RCC 7860 (cell line): ENCODE results near the gene DYRK1B.
"Not testable (repeated sequence)": the region's sequence is repeated elsewhere in the genome, so short reads cannot be mapped to it uniquely, and the experiment has no call there.

Source experiments
- DNase-seq: peaks from one replicate; pipeline ENCODE4 v3.0.0-alpha.2; 2015; ENCODE audit warnings: low spot score
- FAIRE-seq: peaks from 2 replicates; lab custom pipeline; 2012; peaks lifted over from hg19 to GRCh38; lab: Jason Lieb, UNC

DYRK1B gene

GRCh38 chr19:39814111-39814510 is 19.9 kb downstream of the DYRK1B start:
- not testable (repeated sequence) for FAIRE-seq, DNase-seq

DNA sequence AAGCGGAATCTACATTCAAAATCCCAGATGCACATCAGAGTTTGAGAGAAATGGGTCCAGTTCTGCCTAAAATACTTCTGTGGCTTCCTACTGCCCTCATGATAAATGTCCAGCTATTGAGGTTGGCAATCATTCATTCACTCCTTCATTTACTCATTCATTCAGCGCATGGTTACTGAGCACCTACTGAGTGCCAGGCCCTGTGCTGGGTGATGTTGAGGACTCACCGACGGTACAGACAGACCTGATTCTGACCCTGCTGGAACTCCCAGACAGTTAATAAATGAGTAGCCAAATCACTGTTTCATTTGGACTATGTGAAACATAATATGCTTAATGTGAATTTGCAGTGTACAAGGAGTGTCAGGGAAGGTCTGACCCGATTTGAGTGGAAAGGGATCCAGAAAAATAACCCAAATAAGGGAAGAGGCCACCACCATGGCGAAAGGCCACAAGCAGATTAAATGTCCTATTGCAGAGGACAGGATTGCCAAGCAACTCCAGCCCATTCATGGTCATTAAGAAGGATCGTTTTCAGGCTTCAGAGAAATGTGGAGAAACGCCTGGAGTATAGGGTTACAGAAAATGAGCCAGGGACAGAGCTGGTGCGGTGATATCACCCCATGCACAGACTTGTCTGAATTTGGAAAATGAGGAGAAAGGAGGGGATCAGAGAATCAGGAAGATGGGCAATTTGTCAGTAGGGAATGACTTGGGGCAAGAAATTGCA is 20.5 kb downstream of the DYRK1B start:
- FAIRE-seq (no peak), DNase-seq (no peak)

GRCh38 chr19:39811064-39811463 is 22.9 kb downstream of the DYRK1B start:
- no peak for FAIRE-seq
- DNase-seq = no peak

DNA sequence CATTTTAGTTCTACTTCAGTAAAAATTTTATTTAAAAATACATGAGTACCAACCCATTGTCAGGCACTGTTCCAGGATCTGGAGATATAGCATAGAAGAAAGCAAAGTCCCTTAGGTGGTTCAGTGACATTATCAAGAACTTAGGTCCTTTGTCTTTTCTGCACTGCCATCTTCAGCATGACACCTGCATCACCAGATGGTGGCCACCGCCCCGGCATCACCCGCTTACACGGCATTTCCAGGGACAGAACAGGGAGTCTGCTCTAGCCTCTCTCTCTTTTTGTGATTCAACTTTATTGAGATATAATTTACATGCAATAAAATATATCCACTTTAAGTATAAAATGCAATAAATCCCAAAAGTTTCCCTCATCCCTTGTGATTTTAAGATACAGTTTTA is 23.5 kb downstream of the DYRK1B start:
- FAIRE-seq = no peak
- DNase-seq = no peak

DNA sequence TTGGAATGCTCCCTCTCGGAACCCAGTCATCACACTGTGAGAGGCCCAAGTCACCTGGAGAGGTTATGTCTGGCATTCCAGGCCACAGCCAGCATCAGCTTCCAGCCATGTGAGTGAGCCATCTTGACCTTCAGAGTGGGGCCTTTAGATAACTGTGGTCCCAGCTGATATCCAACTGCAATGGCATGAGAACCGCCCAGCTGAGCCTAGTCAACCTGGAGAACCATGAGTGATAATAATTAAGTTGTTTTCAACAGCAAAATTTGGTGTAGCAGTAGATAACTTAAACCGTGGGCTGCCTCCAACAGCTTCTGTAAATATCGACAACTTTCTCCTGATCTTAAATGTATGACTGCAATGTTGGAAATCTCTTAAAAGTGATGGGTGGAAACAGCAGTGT is 24.6 kb downstream of the DYRK1B start:
- FAIRE-seq = no peak
- DNase-seq = no peak

DNA sequence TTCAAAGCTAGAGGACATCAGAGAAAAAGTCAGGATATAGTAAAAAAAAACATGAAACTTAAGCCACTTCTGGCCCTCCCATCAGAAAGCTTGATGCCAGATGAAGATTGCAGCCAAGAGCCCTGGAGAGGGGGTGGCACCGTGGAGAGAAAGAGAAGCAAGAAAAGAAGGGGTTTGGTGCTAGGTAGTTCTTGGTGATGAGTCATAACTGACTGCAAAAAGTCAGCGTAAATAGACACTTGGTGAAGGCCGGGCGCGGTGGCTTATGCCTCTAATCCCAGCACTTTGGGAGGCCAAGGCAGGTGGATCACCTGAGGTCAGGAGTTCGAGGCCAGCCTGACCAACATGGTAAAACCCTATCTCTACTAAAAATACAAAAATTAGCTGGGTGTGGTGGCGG is 25.3 kb downstream of the DYRK1B start:
- not testable (repeated sequence) for DNase-seq, FAIRE-seq

DNA sequence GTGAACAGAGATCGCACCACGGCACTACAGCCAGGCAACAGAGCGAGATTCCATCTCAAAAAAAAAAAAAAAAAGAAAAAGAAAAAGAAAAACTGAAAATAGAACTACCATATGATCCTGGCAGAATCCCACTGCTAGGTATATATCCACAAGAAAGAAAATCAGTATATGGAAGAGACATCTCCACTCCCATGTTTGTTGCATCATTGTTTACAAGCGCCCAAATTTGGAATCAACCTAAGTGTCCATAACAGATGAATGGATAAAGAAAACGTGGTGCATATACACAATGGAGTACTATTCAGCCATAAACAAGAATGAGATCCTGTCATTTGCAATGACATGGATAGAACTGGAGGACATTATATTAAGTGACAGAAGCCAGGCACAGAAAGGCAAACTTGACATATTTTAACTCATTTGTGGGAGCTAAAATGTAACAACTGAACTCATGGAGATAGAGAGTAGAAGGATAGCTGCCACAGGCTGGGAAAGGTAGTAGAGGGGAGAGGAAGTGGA is 26.1 kb downstream of the DYRK1B start:
- FAIRE-seq (no peak), DNase-seq (no peak)

DNA sequence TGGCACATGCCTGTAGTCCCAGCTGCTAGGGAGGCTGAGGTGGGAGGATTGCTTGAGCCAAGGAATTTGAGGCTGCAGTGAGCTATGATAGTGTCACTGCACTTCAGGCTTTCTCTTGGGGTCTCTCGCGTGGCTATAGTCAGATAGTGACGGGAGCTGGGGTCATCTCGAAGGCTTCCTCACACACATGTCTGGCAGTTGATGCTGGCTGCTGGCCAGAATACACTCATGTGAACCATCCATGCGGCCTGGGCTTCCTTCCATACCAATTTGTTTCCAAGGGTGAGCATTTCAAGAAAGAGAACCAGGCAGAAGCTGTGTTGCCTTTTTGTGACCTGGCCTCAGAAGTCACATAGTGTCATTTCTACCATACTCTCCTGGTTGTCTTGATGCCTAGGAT is 28.9 kb downstream of the DYRK1B start:
- FAIRE-seq (no peak), DNase-seq (no peak)

GRCh38 chr19:39802958-39803357 is 31.0 kb downstream of the DYRK1B start:
- FAIRE-seq (no peak), DNase-seq (no peak)

GRCh38 chr19:39797083-39797482 is 36.9 kb downstream of the DYRK1B start:
- DNase-seq = no peak
- no peak for FAIRE-seq

DNA sequence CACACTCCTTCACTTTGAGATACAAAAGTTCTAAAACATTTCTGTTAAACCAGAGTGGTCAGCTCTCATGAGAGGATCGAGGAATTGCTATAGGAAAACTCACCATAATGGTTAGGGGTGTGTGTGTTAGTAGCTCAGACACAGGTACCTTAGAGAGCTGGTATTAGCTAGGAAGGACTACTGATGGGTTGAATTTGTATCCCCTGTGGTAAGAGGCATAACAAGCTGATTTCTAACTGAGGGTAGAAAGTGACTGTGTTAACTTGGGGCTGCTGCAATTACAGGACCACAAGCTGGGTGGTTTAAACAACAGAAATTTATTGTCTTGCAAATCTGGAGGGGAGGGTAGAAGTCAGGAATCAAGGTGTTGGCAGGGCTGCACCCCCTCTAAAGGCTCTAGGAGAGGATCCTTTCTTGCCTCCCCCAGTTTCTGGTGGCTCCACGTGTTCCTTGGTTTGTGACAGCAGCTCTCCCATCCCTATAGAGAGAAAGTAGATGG is 37.9 kb downstream of the DYRK1B start:
- DNase-seq (no peak), FAIRE-seq (no peak)

DNA sequence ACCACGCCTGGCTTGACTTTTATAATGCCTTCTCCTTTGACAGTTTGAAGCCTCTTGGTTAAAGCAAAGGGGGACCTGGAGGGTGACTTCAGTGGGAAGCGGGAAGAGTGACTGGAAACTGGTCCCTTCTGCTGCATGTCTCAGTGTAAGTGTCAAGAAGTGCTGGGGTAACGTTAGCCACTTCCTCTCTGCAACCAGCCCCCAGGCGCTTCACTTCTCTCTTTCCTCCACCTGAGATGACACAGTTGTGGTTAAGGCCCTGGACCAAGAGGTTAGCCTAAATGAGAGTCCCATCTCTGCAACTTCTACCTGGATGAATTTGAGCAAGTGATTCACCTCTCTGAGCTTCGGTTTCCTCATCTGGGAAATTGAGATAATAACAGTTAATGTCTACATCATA is 39.0 kb downstream of the DYRK1B start:
- no peak for DNase-seq
- no peak for FAIRE-seq

- FAIRE-seq = no peak
- peak; percentile 27 for DNase-seq
Observed at GRCh38 chr19:39792999-39793546, 40.9 kb downstream of the DYRK1B start.

- FAIRE-seq = no peak
Observed at GRCh38 chr19:39788244-39788643, 45.7 kb downstream of the DYRK1B start.

DNA sequence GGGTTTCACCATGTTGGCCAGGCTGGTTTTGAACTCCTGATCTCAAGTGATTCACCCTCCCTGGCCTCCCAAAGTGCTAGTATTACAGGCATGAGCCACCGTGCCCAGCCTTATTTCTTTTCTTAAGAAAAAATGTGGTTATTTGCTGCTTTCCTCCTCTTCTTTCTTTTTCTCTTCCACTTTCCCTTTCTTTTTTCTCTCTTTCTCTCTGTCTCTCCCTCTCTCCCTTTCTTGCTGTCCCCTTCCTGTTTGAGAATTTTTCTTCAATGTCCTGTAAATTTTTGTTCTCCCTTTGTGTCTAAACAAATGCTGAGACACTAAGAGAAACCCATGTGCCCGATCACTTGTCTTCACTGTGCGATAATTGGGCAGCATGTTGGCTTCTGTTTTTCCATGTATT is 53.1 kb downstream of the DYRK1B start:
- FAIRE-seq (no peak), DNase-seq (no peak)

More at GRCh38 chr19:39788244-39788643, 45.7 kb downstream of the DYRK1B start:
- no peak for DNase-seq

DNA sequence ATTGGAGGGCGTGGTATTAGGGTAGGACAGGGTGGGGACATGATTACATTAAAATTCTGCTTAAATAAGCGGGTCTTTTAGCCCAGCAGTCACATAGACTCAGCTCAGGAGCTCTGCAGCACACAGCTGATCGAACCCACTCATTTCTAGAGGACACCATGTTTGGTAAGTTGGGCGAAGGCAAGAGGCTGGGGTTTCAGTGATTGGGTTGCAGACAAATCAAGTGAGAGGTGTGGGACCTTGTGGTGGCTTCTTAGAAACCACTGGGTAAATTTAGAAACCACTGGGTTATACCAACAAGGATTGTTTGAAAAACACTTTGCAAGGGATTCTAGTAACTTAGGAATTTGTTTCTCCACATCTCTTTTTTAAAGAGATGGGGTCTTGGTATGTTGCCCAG is 55.2 kb downstream of the DYRK1B start, which contains the start of gene LEUTX:
Gene LEUTX (plus strand): TSS at position 92 of the 400 bp plus-strand sequence. CDS start 67 bp downstream, at position 159.
- FAIRE-seq = no peak

More for the DNA sequence above, 55.2 kb downstream of the DYRK1B start, which contains the start of gene LEUTX:
- DNase-seq = no peak
